PC-9 (cell line): ENCODE data around the gene RAB8A. TPM values are rescaled to one million over a fixed set of nuclear protein-coding genes. Genes with fewer than 3 reads are reported as not detected.

Source experiments
- BruUV-seq: library from RNA; stranded (reverse); fragments of 400-500 nt; replicated peaks from 2 replicates; lab custom pipeline; 2021; lab: Mats Ljungman, UMichigan
- CTCF ChIA-PET: fragments of 300-600 bp; sonication (Branson Sonifier 250); formaldehyde crosslinking; loops from one replicate; lab custom pipeline; 2022; ENCODE audit warnings: antibody characterized with exemption; lab: Charles Lee
- POLR2A ChIA-PET: fragments of 300-600 bp; sonication (Branson Sonifier 250); formaldehyde crosslinking; loops from one replicate; lab custom pipeline; 2022; ENCODE audit warnings: antibody characterized with exemption; ENCODE audit not compliant: unreplicated experiment; lab: Charles Lee
- DNase-seq, 2 experiments: peaks; one replicate each; pipeline versions ENCODE4 v3.0.0 to v3.0.0-alpha.2; 2015 to 2022; ENCODE audit warnings: mixed read lengths in 1 of 2
- H2AFZ ChIP-seq: fragments of 200-600 bp; sonication (generic); 2 replicates; pipeline ENCODE4 v1.8.1; 2017; ENCODE audit warnings: antibody characterized with exemption
- H3F3A ChIP-seq: fragments of 200-600 bp; sonication (generic); 2 replicates; pipeline ENCODE4 v1.8.1; 2017; ENCODE audit warnings: antibody characterized with exemption, mild to moderate bottlenecking, low read depth; ENCODE audit not compliant: insufficient read depth
- H3K27ac ChIP-seq: fragments of 200-600 bp; sonication (generic); 2 replicates; pipeline ENCODE4 v1.6.1; 2016; ENCODE audit warnings: mixed run types
- H3K27me3 ChIP-seq: fragments of 200-600 bp; sonication (generic); 2 replicates; pipeline ENCODE4 v1.6.1; 2016; ENCODE audit warnings: low read depth, mixed run types; ENCODE audit not compliant: insufficient read depth
- H3K36me3 ChIP-seq: fragments of 200-600 bp; sonication (generic); 2 replicates; pipeline ENCODE4 v1.6.1; 2016; ENCODE audit warnings: low read depth, mixed run types
- H3K4me1 ChIP-seq: fragments of 200-600 bp; sonication (generic); replicated peaks from 2 replicates; pipeline ENCODE4 v1.6.1; 2016; ENCODE audit warnings: mixed run types; ENCODE audit not compliant: insufficient read depth
- H3K4me2 ChIP-seq: fragments of 200-600 bp; sonication (generic); 2 replicates; pipeline ENCODE4 v1.6.1; 2017; ENCODE audit warnings: mixed run types
- H3K4me3 ChIP-seq: fragments of 200-600 bp; sonication (generic); 2 replicates; pipeline ENCODE4 v1.6.1; 2016; ENCODE audit warnings: mixed run types
- H3K79me2 ChIP-seq: fragments of 200-600 bp; sonication (generic); 2 replicates; pipeline ENCODE4 v1.6.1; 2017; ENCODE audit warnings: low read depth, mixed run types
- H3K9me2 ChIP-seq: fragments of 200-600 bp; sonication (generic); 2 replicates; pipeline ENCODE4 v1.8.1; 2017; ENCODE audit warnings: mild to moderate bottlenecking; ENCODE audit not compliant: insufficient read depth
- H3K9me3 ChIP-seq: fragments of 200-600 bp; sonication (generic); 2 replicates; pipeline ENCODE4 v1.8.1; 2016; ENCODE audit warnings: low read depth; ENCODE audit not compliant: insufficient read depth
- H4K20me1 ChIP-seq: fragments of 200-600 bp; sonication (generic); 2 replicates; pipeline ENCODE4 v1.8.1; 2017; ENCODE audit not compliant: insufficient read depth
- CTCF ChIP-seq: fragments of 200-600 bp; sonication (generic); conservative IDR thresholded peaks from 2 replicates; pipeline ENCODE4 v1.6.1; 2017; ENCODE audit warnings: mixed run types, antibody characterized with exemption, mild to moderate bottlenecking, moderate library complexity
- EZH2 ChIP-seq: fragments of 200-600 bp; sonication (generic); IDR thresholded peaks from 2 replicates; pipeline ENCODE4 v1.8.0; 2017; ENCODE audit warnings: antibody characterized with exemption, low read depth
- intact Hi-C: fragments of 100-400 bp; cut with micrococcal nuclease; formaldehyde crosslinking; loops from one replicate; pipeline ENCODE4 v1.10.0; 2022; ENCODE audit not compliant: unreplicated experiment
- total RNA-seq: library from RNA; stranded (reverse); gene quantifications from 2 replicates; pipeline ENCODE4 v1.2.3, GENCODE V29; 2021

RAB8A gene
- total RNA-seq, 1 experiment from 2014 or later: 104 TPM

DNA sequence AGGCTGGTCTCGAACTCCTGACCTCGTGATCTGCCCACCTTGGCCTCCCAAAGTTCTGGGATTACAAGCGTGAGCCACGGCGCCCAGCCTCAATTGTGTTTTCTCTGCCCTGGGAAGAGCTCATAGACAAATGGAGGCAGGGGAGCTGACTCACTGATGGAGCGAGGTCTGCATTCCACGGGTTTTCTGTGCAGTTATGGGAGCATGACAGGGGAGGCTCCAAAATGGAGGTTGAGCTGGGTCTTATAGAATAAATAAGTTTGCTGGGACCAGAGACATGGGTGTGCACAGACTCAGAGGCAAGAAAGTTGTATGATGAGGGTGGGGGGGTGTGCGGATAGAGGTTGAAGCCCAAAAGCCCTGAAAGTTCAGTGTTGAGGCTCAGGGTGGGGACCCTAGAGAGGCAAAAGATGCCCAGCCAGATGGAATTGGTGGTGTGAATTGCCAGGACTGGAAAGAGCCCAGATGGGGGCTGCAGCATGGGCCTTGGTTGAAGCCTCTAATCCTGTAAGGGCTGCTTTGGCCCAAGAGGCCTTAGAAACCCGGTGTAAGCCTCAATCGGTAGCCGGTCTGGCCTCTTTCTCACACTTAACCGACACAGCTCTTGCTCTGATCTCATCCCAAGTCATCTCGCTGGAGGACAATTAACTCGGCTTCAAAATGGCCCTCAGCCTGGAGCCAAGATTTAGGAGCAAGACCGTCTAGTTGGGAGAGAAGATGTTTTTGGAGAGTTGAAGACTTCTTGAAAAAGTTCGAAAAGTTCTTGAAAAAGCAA is 33.5 kb upstream of the RAB8A start:
- Histone ChIP-seq H3K36me3 (peaks cover 30% of the 10 kb centered on the region), H3K79me2 (peaks cover 57% of the 10 kb centered on the region)
- BruUV-seq: TSS peak; percentile 65

DNA sequence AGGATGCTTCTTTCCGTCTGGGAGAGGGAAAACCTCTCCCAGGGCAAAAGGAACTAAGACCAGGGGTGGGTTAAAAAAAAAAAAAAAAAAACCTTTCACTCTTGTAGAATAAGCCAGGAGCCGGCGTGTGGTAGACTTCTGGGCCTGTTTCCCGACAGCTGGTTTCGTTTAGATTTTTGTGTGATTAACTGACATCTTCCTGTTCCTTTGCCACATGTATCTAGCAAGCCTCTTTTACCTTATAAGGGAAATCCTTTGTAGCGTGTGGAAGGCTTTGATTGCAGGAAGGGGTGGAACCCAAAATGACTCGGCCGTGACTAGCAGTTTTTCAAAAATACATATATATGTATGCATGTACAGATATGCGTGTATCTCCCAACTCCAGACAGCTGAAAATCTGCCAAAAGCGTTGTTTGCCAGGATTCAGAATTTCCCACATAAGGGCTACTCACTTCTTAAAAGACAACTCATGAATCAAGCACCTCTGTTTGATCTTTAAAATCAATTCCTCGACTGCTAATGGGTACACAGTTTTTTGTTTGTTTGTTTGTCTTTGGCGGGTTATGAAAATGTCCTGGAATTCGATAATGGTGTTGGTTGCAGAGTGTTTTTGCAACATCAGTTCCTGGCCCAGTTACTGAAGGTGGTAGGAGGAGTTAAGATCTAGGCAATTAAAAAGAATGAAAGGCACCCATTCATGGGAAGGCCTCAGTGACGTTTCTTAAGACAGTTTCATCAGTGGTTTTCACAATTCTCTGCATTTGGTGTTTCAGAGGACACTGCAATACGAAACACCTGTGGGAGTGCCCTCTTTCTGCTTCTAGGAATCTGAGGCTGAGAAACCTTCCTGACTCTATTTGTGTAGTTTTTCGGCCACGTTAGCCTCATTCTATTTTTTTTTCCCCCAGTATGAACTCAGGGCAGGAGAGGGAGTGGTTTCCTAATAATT is 32.7 kb upstream of the RAB8A start:
- Histone ChIP-seq H3F3A (peaks cover 85% of the 10 kb centered on the region), H3K4me1 (peaks cover 32% of the 10 kb centered on the region), H4K20me1 (peaks cover under 1% of the 10 kb centered on the region), H2AFZ (no peak overlapping the region), H3K27me3 (no peaks in the 10 kb centered on the region), H3K4me2 (peak overlapping the region; percentile 86), H3K9me3 (no peaks in the 10 kb centered on the region), H3K36me3 (peaks cover 39% of the 10 kb centered on the region), H3K27ac (peak overlapping the region; percentile 99), H3K79me2 (peaks cover 64% of the 10 kb centered on the region), H3K9me2 (no peaks in the 10 kb centered on the region), H3K4me3 (peak overlapping the region; percentile 70)
- intact Hi-C loops: loop anchor here (1.0 to 5.0 kb wide), 2 partner anchors 9 to 37 kb away; no protein-coding TSS in a partner anchor
- CTCF ChIA-PET: interaction anchor here (0.6 to 0.7 kb wide), 2 partner anchors 18 to 28 kb away, joined by 3 to 11 read pairs; no protein-coding TSS in a partner anchor
- TF ChIP-seq CTCF: no peak
- TF ChIP-seq EZH2: no peak
- POLR2A ChIA-PET: interaction anchor here (0.6 to 1.1 kb wide), 2 partner anchors 12 to 30 kb away, joined by 5 to 8 read pairs; no protein-coding TSS in a partner anchor
- TSS peak; percentile 32 for BruUV-seq
- peak; percentile 64 to 98 for DNase-seq

More for the DNA sequence above, 33.5 kb upstream of the RAB8A start:
- peak overlapping the region; percentile 99 for H3K27ac ChIP-seq
- no peaks in the 10 kb centered on the region for H3K9me2 ChIP-seq
- no peak for TF ChIP-seq CTCF
- TF ChIP-seq EZH2: no peak
- H3K4me1 ChIP-seq: peaks cover 32% of the 10 kb centered on the region
- H2AFZ ChIP-seq: no peak overlapping the region
- peak overlapping the region; percentile 86 for H3K4me2 ChIP-seq
- intact Hi-C loops: loop anchor here (5.0 kb wide), 1 partner anchor 36 kb away; no protein-coding TSS in a partner anchor
- H3F3A ChIP-seq: peaks cover 85% of the 10 kb centered on the region
- H3K27me3 ChIP-seq: no peaks in the 10 kb centered on the region
- ChIA-PET POLR2A (interaction anchor here (0.6 to 1.1 kb wide), 3 partner anchors 11 to 103 kb away, joined by 3 to 8 read pairs (median 4); partner anchors contain the start of gene HSH2D), CTCF (interaction anchor here (0.6 kb wide), 1 partner anchor 19 kb away, joined by 3 read pairs; no protein-coding TSS in a partner anchor)
- DNase-seq: peak in 1 of 2 experiments; percentile 40
- peak overlapping the region; percentile 70 for H3K4me3 ChIP-seq
- H3K9me3 ChIP-seq: no peaks in the 10 kb centered on the region
- H4K20me1 ChIP-seq: no peaks in the 10 kb centered on the region; the same call in 1 of the 2 replicates
